Measurements from ENCODE around the gene PLIN1.

Gene PLIN1

GRCh38 chr15:89679212-89679611 is at the start of gene PLIN1:
TSS of gene PLIN1 (minus strand) at chr15:89679367. CDS start at chr15:89677489, 1,878 bp downstream.
- TF ChIP-seq CTCF (IDR thresholded peaks at IDR 0.05; ENCODE audit: low read depth, low read length): no peak
- H3K4me3 ChIP-seq (ENCODE audit: low read depth, low read length): no peak within 1 kb of the TSS

GRCh38 chr15:89728254-89728653 is 49.1 kb upstream of the PLIN1 start:
- no peak overlapping the region for H3K4me3 ChIP-seq (ENCODE audit: low read depth, low read length)
- TF ChIP-seq CTCF (IDR thresholded peaks at IDR 0.05; ENCODE audit: low read depth, low read length): no peak

GRCh38 chr15:89725064-89725463 is 45.9 kb upstream of the PLIN1 start:
- no peak overlapping the region for H3K4me3 ChIP-seq (ENCODE audit: low read depth, low read length)
- no peak for TF ChIP-seq CTCF (IDR thresholded peaks at IDR 0.05; ENCODE audit: low read depth, low read length)

- no peak overlapping the region for H3K4me3 ChIP-seq (ENCODE audit: low read depth, low read length)
- TF ChIP-seq CTCF (IDR thresholded peaks at IDR 0.05; ENCODE audit: low read depth, low read length): no peak
Observed at GRCh38 chr15:89724621-89725020, 45.5 kb upstream of the PLIN1 start.

GRCh38 chr15:89723031-89723430 is 43.9 kb upstream of the PLIN1 start:
- no peak overlapping the region for H3K4me3 ChIP-seq (ENCODE audit: low read depth, low read length)
- TF ChIP-seq CTCF (IDR thresholded peaks at IDR 0.05; ENCODE audit: low read depth, low read length): no peak

GRCh38 chr15:89714775-89715174 is 35.6 kb upstream of the PLIN1 start:
- TF ChIP-seq CTCF (IDR thresholded peaks at IDR 0.05; ENCODE audit: low read depth, low read length): no peak
- H3K4me3 ChIP-seq (ENCODE audit: low read depth, low read length): no peak overlapping the region

- no peak overlapping the region for H3K4me3 ChIP-seq (ENCODE audit: low read depth, low read length)
- TF ChIP-seq CTCF (IDR thresholded peaks at IDR 0.05; ENCODE audit: low read depth, low read length): no peak
Observed at GRCh38 chr15:89707577-89707976, 28.4 kb upstream of the PLIN1 start.

All from WI38 (cell line).